A673 (cell line): ENCODE measurements around the gene AHCYL2. TPM values are rescaled to one million over a fixed set of nuclear protein-coding genes. Genes with fewer than 3 reads are reported as not detected.
"Not testable (repeated sequence)": the region's sequence is repeated elsewhere in the genome, so short reads cannot be mapped to it uniquely, and the experiment has no call there.

Source experiments
- BruUV-seq: library from RNA; stranded (reverse); fragments of 400-500 nt; replicated peaks from 2 replicates; lab custom pipeline; 2021; lab: Mats Ljungman, UMichigan
- CTCF ChIA-PET: fragments of 300-600 bp; sonication (Branson Sonifier 250); formaldehyde crosslinking; loops from one replicate; lab custom pipeline; 2022; ENCODE audit warnings: antibody characterized with exemption; lab: Charles Lee
- POLR2A ChIA-PET: fragments of 300-600 bp; sonication (Branson Sonifier 250); formaldehyde crosslinking; loops from one replicate; lab custom pipeline; 2022; ENCODE audit warnings: antibody characterized with exemption; ENCODE audit not compliant: low non-redundant PET; lab: Charles Lee
- DNase-seq: peaks from one replicate; pipeline ENCODE4 v3.0.0-alpha.2; 2015; ENCODE audit warnings: low spot score
- H3K27ac ChIP-seq: fragments of 200-600 bp; sonication (generic); 2 replicates; pipeline ENCODE4 v1.5.1; 2016; ENCODE audit warnings: mixed run types, low read depth, mild to moderate bottlenecking, mixed read lengths, antibody characterized with exemption, low read length; ENCODE audit not compliant: poor library complexity, severe bottlenecking
- H3K27me3 ChIP-seq: fragments of 200-600 bp; sonication (generic); replicated peaks from 2 replicates; pipeline ENCODE4 v1.6.1; 2017; ENCODE audit warnings: mixed run types, low read depth, mild to moderate bottlenecking, mixed read lengths, antibody characterized with exemption, low read length; ENCODE audit not compliant: insufficient read depth, poor library complexity
- H3K36me3 ChIP-seq: fragments of 200-600 bp; sonication (generic); 2 replicates; pipeline ENCODE4 v1.6.1; 2016; ENCODE audit warnings: mixed run types, mild to moderate bottlenecking, mixed read lengths, antibody characterized with exemption, low read length; ENCODE audit not compliant: insufficient read depth, poor library complexity, severe bottlenecking
- H3K4me1 ChIP-seq: fragments of 200-600 bp; sonication (generic); 2 replicates; pipeline ENCODE4 v1.6.1; 2017; ENCODE audit warnings: mixed run types, mild to moderate bottlenecking, mixed read lengths, antibody characterized with exemption, low read length; ENCODE audit not compliant: insufficient read depth, poor library complexity, severe bottlenecking
- H3K4me3 ChIP-seq: fragments of 200-600 bp; sonication (generic); 2 replicates; pipeline ENCODE4 v1.5.1; 2016; ENCODE audit warnings: low read depth, mixed run types, mild to moderate bottlenecking, mixed read lengths, low read length; ENCODE audit not compliant: poor library complexity, severe bottlenecking
- H3K9me3 ChIP-seq: fragments of 200-600 bp; sonication (generic); 2 replicates; pipeline ENCODE4 v1.6.1; 2016; ENCODE audit warnings: mixed run types, low read depth, mild to moderate bottlenecking, mixed read lengths, antibody characterized with exemption, low read length; ENCODE audit not compliant: poor library complexity, severe bottlenecking
- EZH2 ChIP-seq: fragments of 200-600 bp; sonication (generic); IDR thresholded peaks from 2 replicates; pipeline ENCODE4 v1.6.1; 2017; ENCODE audit warnings: borderline replicate concordance, low read depth, mild to moderate bottlenecking, mixed read lengths, antibody characterized with exemption, low read length; ENCODE audit not compliant: poor library complexity, severe bottlenecking
- intact Hi-C: fragments of 100-400 bp; cut with micrococcal nuclease; formaldehyde crosslinking; loops from one replicate; pipeline ENCODE4 v1.10.0; 2022; ENCODE audit not compliant: unreplicated experiment
- total RNA-seq: library from RNA; stranded (reverse); gene quantifications from 2 replicates; pipeline ENCODE4 v1.2.3, GENCODE V29; 2021
- TF ChIP-seq, protein P1 (sequence below): fragments of 300-800, 200-600 bp; sonication (generic); conservative IDR thresholded peaks from 2 replicates; pipeline ENCODE4 v1.5.1; 2017; ENCODE audit warnings: low read depth, mild to moderate bottlenecking, antibody characterized with exemption, low read length, moderate library complexity, mixed read lengths

The AHCYL2 gene
- total RNA-seq, 1 experiment from 2014 or later, result 35.2 TPM

- no peaks in the 10 kb centered on the region for H3K4me1 ChIP-seq
- intact Hi-C loops, result loop anchor here (10.0 kb wide), 1 partner anchor 174 kb away; no protein-coding TSS in a partner anchor
- no peaks in the 10 kb centered on the region for H3K27me3 ChIP-seq
- H3K27ac ChIP-seq, result no peak overlapping the region
- H3K36me3 ChIP-seq, result no peaks in the 10 kb centered on the region
- TF ChIP-seq EZH2, result no peak
- TF ChIP-seq, protein P1, sequence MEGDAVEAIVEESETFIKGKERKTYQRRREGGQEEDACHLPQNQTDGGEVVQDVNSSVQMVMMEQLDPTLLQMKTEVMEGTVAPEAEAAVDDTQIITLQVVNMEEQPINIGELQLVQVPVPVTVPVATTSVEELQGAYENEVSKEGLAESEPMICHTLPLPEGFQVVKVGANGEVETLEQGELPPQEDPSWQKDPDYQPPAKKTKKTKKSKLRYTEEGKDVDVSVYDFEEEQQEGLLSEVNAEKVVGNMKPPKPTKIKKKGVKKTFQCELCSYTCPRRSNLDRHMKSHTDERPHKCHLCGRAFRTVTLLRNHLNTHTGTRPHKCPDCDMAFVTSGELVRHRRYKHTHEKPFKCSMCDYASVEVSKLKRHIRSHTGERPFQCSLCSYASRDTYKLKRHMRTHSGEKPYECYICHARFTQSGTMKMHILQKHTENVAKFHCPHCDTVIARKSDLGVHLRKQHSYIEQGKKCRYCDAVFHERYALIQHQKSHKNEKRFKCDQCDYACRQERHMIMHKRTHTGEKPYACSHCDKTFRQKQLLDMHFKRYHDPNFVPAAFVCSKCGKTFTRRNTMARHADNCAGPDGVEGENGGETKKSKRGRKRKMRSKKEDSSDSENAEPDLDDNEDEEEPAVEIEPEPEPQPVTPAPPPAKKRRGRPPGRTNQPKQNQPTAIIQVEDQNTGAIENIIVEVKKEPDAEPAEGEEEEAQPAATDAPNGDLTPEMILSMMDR, result no peak
- ChIA-PET CTCF (no interaction called here), POLR2A (no interaction called here)
- no peak for DNase-seq
- no peak overlapping the region for H3K4me3 ChIP-seq
- H3K9me3 ChIP-seq, result no peaks in the 10 kb centered on the region
- BruUV-seq, result no TSS peak
Observed at GRCh38 chr7:129470411-129470810, 245.6 kb downstream of the AHCYL2 start.

DNA sequence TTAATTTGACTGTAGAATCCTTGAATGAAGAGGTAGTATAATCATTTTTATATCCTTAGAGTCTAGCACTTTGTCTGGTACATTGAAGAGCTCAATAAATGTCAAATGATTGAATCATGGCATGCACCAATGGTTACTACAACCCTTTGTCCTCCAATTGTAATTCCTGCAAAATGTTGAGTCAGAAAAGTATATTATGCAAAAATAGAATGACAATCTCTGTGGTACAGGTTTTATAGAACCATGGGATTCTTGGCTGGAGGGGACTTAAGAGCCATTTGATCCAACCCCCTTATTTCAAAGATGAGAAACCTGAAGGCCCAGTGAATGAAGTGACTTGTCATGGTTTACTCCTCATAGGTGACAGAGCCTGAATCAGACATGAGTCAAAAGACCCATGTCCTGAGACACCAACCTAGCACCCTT lies 246.6 kb downstream of the AHCYL2 start:
- POLR2A ChIA-PET, result no interaction called here

DNA sequence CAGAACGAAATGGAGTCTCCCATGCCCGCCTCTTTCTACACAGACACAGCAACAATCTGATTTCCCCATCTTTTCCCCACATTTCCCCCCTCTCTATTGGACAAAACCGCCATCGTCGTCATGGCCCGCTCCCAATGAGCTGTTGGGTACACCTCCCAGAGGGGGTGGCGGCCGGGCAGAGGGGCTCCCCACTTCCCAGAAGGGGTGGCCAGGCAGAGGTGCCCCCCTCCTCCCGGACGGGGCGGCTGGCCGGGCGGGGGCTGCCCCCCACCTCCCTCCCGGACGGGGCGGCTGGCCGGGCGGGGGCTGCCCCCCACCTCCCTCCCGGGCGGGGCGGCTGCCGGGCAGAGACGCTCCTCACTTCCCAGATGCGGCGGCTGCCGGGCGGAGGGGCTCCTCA lies 251.1 kb downstream of the AHCYL2 start:
- H3K4me3 ChIP-seq, POLR2A ChIA-PET, H3K4me1 ChIP-seq, CTCF ChIA-PET, BruUV-seq, H3K9me3 ChIP-seq, DNase-seq, H3K27me3 ChIP-seq, H3K36me3 ChIP-seq, H3K27ac ChIP-seq: not testable (repeated sequence)
- intact Hi-C loops, result loop anchor here (10.0 kb wide), 1 partner anchor 169 kb away; no protein-coding TSS in a partner anchor

More for the DNA sequence above, 246.6 kb downstream of the AHCYL2 start:
- no peaks in the 10 kb centered on the region for H3K9me3 ChIP-seq
- BruUV-seq, result no TSS peak
- H3K36me3 ChIP-seq, result no peaks in the 10 kb centered on the region
- CTCF ChIA-PET, result interaction anchor here (0.8 to 2.0 kb wide), 3 partner anchors 104 to 253 kb away, joined by 3 to 11 read pairs (median 6); no protein-coding TSS in a partner anchor
- H3K27ac ChIP-seq, result no peak overlapping the region
- no peak for DNase-seq
- TF ChIP-seq, protein P1, result no peak
- no peak for TF ChIP-seq EZH2
- intact Hi-C loops, result loop anchor here (10.0 kb wide), 1 partner anchor 173 kb away; no protein-coding TSS in a partner anchor
- H3K4me1 ChIP-seq, result no peaks in the 10 kb centered on the region
- H3K27me3 ChIP-seq, result no peaks in the 10 kb centered on the region
- no peak overlapping the region for H3K4me3 ChIP-seq

- H3K36me3 ChIP-seq, DNase-seq, H3K4me1 ChIP-seq, H3K27me3 ChIP-seq, H3K27ac ChIP-seq, H3K4me3 ChIP-seq, POLR2A ChIA-PET, BruUV-seq, H3K9me3 ChIP-seq: not testable (repeated sequence)
- CTCF ChIA-PET, result interaction anchor here (0.6 kb wide), 1 partner anchor 1047 kb away, joined by 3 read pairs; no protein-coding TSS in a partner anchor
- intact Hi-C loops, result loop anchor here (10.0 kb wide), 1 partner anchor 168 kb away; no protein-coding TSS in a partner anchor
Observed at GRCh38 chr7:129476398-129476797, 251.6 kb downstream of the AHCYL2 start.

Other genes starting within 250 kb of the AHCYL2 start
- 72.7 and 77.8 TPM in 2 replicates for gene TNPO3, start 169.9 kb upstream of the AHCYL2 start, total RNA-seq
- 1.6 and 3.5 TPM in 2 replicates for gene TSPAN33, start 80.3 kb upstream of the AHCYL2 start, total RNA-seq
- 40.3 and 40.8 TPM in 2 replicates for gene SMO, start 36.4 kb upstream of the AHCYL2 start, total RNA-seq
- 9.1 and 10.7 TPM in 2 replicates for gene STRIP2, start 209.4 kb downstream of the AHCYL2 start, total RNA-seq